ENCODE data around the gene POLN.

The POLN gene

DNA sequence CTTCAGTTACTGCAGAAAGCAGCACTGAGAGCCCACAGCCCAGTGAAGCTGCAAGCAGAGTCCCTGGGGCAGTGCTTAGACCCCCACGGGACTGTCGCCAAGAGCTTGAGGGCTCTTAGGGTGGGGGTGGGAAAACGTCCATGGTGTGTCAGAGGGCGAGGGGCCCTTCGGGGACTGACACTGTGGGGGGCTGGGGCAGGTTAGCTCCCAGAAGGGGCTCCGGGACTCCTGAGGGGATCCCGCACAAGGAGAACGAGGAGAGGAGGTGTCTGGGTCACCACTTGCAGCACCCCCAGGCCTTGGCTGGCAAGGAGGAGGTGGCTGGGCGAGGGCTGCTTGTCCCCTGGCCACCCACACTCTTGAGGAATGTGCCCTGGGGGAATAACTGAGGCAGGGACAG lies 162.0 kb downstream of the POLN start:
- DNase-seq = no peak

DNA sequence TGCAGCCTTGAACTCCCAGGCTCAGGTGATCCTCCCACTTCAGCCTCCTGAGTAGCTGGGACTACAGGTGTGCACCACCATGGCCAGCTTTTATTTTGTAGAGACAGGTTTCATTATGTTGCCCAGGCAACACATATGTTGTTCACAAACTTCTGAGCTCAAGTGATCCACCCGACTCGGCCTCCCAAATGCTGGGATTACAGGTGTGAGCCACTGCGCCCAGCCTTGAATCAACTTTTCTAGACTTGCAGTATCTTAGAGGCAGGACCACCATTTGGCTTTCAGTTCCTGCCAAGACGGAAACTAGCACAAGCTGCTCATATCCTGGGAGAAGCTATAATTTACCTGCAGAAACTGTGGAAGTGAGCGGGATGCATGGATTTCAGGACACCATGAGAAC lies 162.9 kb downstream of the POLN start:
- DNase-seq = no peak

DNA sequence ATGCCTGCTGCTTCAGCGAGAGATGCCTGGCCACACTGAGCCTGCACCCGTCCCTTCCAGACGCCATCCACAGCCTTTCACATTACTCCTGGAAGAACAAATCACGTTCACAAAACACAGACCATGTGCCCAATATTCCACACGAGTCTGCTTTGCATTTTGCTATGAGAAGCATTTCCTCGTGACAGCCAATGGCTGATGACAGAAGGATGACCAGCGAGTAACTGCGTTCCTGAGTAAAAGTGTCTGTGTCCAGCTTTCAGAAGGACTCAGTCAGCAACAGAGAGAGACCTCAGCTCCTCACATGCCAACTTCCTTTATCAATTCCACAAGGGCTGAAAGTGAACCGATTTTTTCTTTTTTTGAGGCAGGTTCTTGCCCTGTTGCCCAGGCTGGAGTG lies 163.3 kb downstream of the POLN start:
- no peak for DNase-seq

DNA sequence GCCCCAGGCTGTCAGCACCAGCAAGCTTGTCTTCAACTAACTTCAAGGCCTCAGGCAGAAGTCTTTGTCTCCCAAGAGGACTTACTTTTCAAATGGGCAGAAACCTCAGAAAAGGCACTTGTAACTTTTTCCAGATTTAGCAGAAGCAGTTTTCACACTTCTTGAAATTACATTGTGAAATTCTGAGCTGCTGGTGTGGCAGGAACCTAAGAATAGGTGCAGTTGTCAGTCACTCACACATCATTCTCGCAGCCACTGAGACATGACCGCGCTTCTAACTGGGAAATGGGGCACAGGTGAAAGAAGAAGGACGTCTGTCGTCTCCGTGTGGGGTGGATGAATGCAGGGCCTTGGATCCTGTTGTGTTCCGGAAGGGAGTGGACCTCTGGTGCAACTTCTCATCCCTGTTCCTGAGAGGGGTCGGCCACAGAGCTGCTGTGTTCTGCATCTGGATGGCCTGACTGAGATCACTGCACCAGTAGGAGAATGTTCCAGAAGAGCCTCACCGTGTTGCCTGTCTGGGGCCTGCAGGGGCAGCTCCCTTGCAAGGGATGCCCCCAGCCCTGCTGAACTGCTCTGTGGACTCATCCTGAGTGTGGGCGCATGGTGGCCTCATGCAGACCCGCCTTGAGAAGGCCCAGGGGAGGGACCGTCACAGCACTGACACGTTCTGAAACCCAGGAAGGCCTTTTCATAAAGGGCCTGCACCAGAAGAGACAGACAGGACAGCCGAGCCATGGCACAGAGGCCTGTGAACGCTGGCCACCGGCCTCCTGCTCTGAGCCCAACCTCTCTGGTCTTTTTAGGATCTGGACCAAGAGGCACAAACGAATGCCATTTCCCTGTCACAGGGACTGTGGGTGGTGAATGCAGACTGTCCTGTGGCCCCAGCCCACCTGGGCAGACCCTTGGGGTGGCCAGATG lies 164.1 kb downstream of the POLN start:
- no peak for DNase-seq

DNA sequence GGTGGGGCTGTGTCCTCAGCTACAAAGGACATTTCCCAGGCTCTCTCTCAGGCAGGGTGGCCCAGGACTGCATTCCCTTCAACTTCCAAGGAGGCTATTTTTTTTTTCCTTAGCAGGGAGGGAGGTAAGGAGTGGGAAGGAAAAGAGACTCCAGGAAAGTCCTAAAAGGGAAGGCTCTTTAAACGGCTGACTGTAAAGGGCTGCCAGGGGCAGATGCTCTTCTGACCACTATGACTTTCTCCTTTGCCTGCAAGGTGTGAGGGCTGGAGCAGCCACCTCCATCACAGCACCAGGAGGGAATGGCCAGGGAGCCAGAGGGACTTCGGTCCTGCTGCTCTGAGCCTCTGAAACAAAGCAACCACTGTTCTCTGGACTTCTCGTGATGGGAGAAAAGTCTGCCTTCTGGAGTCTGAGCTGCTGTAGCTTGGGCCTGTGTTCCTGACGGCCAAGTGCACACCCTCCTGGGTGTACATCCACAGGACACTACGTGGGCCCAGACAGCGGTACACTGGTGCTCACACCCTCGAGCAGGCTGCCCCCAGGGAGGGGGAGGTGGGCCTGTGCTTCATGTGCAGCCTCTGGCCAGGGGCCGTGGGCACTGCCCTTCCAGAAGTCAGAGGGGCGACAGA lies 164.9 kb downstream of the POLN start:
- no peak for DNase-seq

DNA sequence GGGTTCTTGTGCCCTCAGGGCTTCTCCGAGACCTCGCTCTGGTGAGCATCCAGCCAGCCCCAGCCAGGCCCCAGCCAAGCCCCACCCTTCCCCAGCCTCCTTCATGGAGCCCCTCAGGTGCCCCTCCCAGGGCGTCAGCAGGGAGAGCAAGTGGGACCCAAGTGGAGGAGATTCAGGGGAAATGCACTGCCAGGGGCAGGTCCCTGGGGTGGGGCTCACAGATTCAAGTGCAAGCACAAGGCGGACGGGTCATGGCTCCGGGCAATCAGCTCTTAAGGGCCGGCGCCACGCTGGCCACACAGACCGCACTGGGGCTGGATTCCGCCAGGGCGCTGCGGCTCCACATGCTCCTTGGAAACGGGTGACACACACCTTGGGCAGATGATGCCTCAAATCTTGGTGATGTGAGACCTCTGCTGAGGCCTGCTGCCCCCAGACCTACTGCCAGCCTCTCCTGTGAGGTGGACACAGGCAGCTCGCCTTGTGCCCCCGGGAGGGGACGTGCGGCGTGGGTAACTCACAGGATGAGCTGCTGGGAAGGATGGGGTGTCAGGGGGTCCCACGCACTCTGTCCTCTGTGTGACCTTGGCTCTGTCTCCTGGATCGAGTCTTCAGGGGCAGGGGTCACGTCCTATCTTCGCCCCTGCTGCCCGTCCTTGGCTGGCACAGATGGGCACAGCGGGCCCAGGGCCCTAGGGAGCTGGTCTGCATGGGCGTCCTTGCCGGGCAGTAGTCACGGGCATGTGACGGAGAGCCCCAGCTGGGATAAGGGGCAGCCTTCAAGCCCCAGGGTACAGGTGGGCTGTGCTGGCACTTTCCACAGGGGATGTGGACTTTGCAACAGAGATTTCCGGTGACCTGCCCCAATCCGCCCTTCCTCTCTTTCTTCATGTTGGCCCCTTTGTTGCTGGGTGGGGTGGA lies 165.7 kb downstream of the POLN start:
- DNase-seq = no peak

DNA sequence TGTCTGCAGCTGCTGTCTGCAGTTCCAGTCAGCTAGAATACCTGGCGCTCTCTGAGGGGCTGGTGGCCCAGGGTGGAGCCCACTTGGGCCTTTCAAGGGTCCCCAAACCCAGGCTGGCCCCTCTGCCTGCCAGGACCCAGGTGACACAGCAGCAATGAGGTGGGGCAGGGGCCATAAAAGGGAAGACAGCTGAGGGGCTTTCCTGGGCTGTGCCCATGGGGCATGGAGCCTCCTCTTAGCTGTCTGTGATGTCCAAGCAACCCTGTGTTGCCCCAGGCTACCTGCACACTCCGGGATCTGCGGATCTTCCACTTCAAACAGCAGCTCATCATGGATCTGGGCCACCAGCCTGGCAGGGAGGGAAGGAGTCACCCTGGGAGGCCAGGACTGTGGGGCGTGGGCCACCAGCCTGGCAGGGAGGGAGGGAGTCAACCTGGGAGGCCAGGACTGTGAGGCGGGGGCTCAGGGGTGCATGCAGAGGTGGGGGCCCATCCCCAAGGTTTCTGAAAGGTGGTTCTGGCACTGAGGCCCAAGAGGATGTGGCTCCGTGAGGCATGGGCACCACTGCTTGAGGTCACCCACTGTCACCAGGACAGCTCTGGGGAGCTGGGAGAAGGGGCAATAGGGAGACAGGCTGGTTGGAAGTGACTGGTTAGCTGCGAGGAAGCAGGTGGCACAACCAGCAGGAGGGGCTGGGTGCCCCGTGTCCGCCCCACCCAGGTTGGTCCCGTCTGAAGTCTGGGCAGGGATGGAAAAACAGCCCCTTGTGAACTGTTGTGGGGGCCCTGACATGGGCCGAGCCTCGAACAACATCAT lies 166.5 kb downstream of the POLN start:
- DNase-seq = no peak

DNA sequence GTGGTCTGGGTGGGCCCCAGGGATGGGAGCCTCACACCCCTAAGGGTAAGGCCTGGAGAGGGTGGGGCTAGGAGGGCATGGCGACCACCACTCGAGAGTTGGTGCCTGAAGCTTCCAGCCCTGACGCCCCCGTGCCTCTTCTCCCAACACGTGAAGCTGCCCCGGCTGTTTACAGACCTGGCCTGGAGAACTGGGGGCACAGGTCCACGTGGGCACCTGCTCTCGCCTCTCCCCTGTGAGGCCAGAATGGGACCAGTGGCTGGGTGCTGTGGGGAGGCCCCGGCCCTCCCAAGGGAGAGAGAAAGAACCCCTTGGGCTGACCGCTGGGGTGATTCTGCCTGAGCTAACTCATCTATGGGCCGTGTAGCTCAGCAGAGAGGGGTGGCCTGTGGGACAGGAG lies 167.3 kb downstream of the POLN start:
- DNase-seq = no peak

DNA sequence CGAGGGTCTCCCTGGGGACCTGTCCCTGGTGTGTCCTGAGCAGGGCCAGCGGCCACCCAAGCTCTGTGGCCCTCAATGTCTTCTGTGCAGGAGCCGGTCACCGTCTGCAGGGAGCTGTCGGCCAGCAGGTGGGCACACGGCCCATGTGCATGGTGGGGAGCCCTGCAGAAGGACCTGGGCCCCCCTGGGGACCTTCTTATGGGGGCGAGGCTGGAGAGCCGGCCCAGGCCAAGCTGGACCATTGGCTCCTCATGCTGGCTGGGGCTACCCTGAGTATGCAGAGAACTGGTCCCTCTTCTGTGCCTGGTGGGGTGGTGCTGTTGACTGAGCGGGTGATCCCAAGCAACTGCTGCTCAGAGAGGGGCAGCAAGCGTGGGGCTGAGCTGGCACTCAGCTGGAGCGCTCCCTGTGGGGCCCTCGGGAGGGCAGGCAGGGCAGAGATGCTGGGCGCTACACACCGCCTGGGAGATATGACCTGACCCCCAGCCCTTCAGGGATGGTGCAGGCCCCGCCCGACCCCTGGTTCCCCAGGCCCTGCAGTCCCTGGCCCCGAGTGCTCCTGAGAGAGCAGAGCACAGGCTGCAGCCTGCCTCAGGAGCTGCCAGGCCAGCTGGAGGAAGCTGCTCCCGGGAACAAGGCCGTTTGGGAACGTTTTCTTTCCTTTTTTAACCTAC lies 168.0 kb downstream of the POLN start:
- peak in 1 of 2 donors; percentile 9 for DNase-seq

DNA sequence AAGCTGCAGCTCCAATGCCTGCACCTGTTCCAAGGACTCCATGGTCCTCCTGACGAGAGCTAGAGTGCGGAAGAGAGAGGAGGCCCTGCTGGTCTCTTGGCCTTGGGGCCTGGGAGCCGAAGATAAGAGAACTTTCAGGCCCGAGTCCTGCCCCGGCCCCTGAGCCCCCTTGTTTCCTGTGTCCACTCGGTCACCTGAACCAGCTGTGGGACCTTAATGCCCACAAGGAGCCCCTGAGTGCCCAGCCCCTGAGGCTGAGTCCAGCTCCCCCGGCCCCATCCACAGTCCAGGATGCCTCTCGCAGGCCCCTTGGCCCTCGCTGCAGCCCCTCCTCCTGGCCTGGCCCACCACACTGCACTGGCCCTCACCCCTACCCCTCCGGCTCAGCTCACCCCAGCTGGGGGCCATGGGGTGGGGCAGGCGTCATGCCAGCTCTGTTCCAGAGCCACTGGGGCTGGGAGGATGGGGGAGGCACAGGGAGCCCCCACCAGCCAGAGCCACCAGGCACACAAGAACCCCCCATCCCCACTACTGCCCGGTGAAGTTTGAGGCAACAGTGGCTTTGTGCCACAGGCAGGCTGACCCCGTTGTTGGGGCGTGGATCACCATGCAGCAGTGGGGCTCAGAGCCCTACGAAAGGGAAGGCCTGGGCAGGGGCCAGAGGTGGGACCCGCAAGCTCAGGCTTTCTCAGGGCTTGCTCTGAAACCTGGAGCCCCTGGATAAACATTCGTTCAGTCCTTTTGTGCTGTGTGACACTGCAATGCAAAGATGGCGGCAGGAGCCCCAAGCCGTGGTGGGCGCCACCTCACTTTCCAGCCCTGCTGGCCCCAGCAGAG lies 168.7 kb downstream of the POLN start:
- DNase-seq = no peak

DNA sequence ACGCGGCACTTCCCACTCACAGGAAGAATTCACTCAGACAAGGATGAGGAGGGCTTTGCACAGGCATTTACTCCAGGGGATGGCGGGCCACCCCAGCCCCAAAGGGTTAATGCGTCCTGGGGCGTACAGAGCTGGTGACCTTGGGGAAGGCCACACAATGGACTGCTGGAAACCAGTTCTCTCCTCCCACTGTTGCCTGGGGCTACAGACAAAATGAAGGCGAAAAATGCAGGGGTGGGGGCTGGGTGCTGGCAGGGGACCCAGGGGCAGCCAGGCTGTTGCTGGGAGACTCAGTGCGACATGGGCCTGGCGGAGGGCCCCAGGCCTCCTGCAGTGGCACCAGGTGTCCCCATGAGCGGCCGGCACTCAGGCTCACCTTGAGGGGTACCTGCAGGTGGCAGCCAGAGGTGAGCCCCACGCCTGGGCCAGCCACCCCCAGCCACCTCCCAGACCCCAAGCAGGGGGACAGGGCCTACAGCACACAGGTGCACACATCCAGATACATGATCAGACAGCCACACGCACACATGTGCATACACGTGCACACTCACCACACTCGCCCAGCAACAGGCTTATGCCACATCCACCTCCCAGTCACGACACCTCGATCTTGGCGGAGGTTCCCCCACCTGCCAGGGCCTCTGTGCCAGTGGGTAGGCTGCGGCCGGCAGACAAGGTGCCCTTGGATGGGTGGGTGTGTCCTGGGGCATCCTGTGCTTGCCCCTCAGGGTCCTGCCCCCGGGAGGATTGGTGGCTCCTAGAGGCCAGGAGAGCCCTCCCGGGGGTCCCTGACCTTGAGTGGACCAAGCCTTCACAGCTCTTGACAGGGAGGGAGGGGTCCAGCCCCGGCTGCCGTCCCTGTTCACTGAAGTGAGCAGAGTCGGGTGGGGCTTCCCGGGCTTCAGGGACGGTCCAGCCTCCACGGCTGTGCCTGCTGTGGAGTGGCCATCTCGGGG lies 169.7 kb downstream of the POLN start:
- peak in 1 of 2 donors; percentile 42 for DNase-seq

DNA sequence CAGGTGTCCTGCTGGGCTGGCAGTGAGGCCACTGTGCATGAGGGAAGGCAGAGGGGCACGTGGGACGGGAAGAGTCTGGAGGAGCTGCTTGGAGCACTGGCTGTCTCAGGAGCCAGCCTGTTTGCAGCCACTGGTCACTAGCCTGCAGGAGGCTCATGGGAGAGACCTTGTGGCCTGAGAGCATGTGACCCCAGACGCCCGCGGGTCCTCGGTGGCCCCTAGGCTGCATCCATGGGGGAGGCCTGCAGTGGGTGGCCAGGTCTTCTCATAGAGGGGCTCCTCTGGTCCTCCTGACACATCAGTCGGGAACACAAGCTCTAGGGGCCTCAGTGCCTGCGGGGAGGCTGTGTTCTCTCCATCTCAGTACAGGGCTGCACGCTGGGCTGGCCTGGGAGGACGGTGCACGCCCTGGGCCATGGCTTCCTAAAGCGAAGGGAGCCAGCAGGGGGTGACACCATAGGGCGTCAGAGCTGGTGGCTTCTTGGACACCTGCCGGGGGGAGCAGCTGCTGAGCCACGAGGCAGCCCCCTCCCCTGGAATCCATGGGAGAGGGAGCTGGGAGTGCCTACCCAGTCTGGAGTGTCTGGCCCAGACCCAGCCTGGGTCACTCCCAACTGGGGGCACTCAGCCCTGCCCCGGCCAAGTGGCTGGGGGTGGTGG lies 170.5 kb downstream of the POLN start:
- DNase-seq = no peak

DNA sequence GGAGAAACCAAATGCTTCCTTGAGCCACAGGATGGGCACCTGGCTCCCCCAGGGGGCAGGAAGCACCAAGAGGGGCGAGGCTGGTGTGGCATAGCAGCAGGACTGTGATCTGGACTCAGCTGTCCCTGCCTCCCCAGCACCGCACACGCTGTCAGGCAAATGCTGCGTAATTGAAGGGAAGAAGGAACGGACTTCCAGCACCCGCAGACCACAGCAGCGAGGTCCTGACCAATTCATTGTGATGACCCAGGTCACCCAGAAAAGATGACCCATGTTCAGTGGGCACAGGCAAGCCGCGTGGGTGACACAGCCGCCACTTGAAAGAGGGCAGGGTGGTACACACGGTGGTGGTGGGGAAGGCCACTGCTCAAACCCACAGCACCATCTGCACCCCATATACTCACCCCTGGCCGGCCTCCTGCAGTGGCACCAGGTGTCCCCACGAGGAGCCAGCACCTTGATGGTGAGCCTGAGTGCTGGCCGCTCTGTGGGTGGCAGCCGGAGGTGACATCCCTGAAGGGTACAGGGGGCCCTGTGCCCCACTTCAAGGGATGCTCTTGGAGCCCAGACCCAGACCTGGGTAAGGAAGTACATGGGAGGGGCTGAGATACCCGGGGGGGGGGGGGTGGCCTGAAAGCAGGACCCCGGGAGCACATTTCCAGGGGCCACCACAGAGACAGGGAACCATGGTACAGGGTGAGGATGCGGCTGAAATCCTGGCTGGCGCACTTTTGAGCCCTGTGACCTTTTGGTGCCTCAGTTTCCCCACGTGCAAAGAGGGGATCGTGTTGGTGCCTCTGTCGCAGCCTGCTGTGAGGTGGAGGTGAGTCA lies 171.3 kb downstream of the POLN start:
- no peak for DNase-seq

DNA sequence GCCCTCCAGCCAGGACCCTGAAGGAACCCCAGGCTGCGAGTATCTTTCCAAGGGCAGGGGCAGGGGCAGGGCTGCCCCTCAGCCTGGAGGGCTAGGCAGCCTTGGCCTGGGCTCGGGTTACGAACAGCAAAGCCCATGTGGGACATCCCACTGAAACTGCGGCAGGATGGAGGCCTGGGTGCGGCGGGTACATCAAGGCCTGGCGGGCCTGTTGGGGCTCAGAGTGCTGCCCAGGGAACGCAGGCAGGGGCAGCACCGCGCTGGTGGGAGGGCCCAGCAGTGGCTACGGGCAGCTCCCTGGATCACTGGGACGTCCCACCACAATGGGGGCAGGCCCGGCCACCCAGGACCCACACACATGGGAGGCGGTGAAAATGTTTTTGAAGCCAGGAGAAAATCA lies 171.9 kb downstream of the POLN start:
- no peak for DNase-seq

DNA sequence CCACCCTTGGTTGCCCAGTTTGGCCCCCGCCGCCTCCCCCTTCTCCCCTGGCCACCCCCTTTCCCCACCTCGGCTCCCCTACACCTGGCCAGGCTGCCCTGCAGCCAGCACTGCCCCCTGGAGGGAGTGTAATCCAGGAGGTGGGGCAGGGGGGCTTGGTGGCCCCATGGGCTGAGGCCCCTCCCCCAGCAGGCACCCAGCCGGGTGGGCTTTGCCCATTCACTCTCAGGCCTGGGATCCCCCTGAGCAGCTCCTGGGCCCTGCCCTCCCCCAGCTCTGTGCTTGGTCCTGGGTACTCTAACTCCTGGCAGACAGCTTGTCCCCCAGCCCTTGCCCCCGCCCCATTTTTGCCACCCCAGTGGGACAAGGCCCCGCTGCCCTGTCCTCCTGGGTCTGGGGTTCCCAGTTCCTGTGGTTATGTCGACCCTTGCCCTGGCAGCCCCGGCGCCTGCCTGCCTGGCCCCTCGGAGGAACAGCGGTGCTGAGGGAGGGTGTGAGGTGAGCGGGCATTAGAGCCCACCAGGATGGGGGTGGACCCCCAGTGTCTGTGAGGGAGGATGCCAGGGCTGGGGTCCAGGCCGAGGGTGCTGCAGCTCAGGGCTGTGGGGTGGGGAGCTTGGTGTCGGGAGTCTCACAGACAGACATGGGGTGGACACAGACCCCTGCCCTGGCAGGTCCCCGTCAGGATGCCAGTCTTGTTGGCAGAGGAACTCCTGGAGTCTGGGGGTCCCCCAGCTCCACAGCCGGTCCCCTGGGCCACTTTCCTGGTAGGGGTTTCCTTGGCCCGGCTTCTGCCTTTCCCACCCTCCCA lies 172.6 kb downstream of the POLN start:
- no peak for DNase-seq

DNA sequence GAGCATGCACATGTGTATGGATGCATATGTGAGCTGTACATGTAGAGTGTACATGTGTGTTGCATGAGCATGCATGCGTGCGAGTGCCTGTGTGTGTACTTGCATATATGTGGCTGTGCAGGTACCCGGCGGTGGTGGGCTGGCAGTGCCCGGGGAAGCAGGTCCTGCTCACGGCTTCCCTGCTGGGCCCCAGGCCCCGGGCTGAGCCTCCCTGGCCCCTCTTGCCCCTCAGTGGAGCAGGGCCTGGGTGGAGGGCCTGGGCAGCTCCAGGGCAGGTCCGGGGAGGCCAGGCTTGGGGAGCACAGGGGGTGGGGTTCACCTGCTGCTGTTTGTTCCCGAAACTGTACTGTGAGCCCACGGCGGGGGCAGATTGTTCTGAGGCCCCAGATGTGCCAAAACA lies 173.4 kb downstream of the POLN start:
- no peak for DNase-seq

DNA sequence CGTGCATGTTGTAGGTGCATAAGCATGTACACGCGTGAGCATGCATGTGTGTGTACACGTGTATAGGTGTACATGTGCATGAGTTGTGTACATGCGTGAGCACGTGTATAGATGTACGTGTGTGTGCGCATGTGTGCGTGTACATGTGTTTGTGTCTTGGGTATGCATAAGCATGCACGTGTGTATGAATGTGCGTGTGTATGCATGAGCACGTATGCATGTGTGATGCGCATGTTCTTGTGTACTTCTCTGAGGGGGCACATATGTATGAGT lies 173.8 kb downstream of the POLN start:
- no peak for DNase-seq

Data from hippocampal formation (tissue), 2 donors.